Liver (tissue), 3 donors: ENCODE measurements around the gene CYLD.

Source experiments
- EGR1 ChIP-seq, 2 donors: IDR thresholded peaks; 2 replicates each; pipeline ENCODE4 v1.6.1; 2016 to 2018; ENCODE audit warnings: antibody characterized with exemption in 2 of 2, low read depth in 2 of 2
- FOXA1 ChIP-seq: IDR thresholded peaks from 2 replicates; pipeline ENCODE4 v1.6.1; 2016; ENCODE audit warnings: antibody characterized with exemption
- GABPA ChIP-seq, 2 donors: IDR thresholded peaks in 1 of 2; conservative IDR thresholded peaks in 1 of 2; 2 replicates each; pipeline ENCODE4 v1.6.1; 2016; ENCODE audit warnings: antibody characterized with exemption in 2 of 2, mild to moderate bottlenecking in 1 of 2, moderate library complexity in 1 of 2
- JUND ChIP-seq, 2 donors: IDR thresholded peaks; 2 replicates each; pipeline ENCODE4 v1.6.1; 2016; ENCODE audit warnings: antibody characterized with exemption in 2 of 2
- RAD21 ChIP-seq, 2 donors: IDR thresholded peaks; 2 replicates each; pipeline ENCODE4 v1.6.1; 2016; ENCODE audit warnings: antibody characterized with exemption in 2 of 2, mild to moderate bottlenecking in 2 of 2
- RXRA ChIP-seq, 2 donors: IDR thresholded peaks; 2 replicates each; pipeline ENCODE4 v1.6.1; 2017 to 2018; ENCODE audit warnings: antibody characterized with exemption in 2 of 2, mild to moderate bottlenecking in 1 of 2
- YY1 ChIP-seq: IDR thresholded peaks from 2 replicates; pipeline ENCODE4 v1.6.1; 2016; ENCODE audit warnings: antibody characterized with exemption, mild to moderate bottlenecking
- TF ChIP-seq, protein P1 (sequence below): fragments of 150-350 bp; IDR thresholded peaks from 2 replicates; pipeline ENCODE4 v1.5.1; 2017; ENCODE audit warnings: improper control_type of control experiment, low read depth, low read length; ENCODE audit not compliant: missing input control
- TF ChIP-seq, protein P2 (sequence below): IDR thresholded peaks from 2 replicates; pipeline ENCODE4 v1.6.1; 2016; ENCODE audit warnings: antibody characterized with exemption, mild to moderate bottlenecking
- donor health status: healthy.
- donor health status: healthy.

DNA sequence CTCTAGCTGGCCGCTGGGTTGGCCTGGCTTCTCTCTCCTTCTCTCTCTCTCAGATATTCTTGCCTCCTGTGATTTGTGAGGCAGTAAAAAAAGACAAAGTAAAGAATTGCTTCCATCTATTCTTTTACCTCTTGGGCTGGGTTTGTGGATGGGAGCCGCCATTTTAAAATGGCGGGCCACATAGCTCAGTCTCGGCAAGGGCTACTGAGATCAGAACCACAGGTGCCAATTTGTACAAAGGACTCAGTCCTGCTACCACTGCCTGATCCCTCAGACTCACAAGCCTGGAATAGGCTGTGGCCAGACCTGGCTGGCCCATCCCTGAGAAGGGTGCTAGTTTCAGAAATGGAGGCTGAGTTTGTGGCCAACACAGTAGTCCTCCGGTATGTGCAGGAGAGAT is 24.4 kb upstream of the CYLD start:
- TF ChIP-seq, protein P1, sequence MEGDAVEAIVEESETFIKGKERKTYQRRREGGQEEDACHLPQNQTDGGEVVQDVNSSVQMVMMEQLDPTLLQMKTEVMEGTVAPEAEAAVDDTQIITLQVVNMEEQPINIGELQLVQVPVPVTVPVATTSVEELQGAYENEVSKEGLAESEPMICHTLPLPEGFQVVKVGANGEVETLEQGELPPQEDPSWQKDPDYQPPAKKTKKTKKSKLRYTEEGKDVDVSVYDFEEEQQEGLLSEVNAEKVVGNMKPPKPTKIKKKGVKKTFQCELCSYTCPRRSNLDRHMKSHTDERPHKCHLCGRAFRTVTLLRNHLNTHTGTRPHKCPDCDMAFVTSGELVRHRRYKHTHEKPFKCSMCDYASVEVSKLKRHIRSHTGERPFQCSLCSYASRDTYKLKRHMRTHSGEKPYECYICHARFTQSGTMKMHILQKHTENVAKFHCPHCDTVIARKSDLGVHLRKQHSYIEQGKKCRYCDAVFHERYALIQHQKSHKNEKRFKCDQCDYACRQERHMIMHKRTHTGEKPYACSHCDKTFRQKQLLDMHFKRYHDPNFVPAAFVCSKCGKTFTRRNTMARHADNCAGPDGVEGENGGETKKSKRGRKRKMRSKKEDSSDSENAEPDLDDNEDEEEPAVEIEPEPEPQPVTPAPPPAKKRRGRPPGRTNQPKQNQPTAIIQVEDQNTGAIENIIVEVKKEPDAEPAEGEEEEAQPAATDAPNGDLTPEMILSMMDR: no peak
- TF ChIP-seq FOXA1 (no peak), JUND (IDR thresholded peaks at IDR 0.05) (no peak), RAD21 (IDR thresholded peaks at IDR 0.05) (no peak), YY1 (no peak), EGR1 (IDR thresholded peaks at IDR 0.05; ENCODE audit: low read depth in 2 of 2) (no peak), RXRA (IDR thresholded peaks at IDR 0.05) (no peak), GABPA (IDR thresholded peaks at IDR 0.05 in 1 of 2, conservative IDR thresholded peaks at IDR 0.05 in 1 of 2) (no peak)
- TF ChIP-seq, protein P2, sequence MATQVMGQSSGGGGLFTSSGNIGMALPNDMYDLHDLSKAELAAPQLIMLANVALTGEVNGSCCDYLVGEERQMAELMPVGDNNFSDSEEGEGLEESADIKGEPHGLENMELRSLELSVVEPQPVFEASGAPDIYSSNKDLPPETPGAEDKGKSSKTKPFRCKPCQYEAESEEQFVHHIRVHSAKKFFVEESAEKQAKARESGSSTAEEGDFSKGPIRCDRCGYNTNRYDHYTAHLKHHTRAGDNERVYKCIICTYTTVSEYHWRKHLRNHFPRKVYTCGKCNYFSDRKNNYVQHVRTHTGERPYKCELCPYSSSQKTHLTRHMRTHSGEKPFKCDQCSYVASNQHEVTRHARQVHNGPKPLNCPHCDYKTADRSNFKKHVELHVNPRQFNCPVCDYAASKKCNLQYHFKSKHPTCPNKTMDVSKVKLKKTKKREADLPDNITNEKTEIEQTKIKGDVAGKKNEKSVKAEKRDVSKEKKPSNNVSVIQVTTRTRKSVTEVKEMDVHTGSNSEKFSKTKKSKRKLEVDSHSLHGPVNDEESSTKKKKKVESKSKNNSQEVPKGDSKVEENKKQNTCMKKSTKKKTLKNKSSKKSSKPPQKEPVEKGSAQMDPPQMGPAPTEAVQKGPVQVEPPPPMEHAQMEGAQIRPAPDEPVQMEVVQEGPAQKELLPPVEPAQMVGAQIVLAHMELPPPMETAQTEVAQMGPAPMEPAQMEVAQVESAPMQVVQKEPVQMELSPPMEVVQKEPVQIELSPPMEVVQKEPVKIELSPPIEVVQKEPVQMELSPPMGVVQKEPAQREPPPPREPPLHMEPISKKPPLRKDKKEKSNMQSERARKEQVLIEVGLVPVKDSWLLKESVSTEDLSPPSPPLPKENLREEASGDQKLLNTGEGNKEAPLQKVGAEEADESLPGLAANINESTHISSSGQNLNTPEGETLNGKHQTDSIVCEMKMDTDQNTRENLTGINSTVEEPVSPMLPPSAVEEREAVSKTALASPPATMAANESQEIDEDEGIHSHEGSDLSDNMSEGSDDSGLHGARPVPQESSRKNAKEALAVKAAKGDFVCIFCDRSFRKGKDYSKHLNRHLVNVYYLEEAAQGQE: no peak
